ENCODE data around the gene ATP8B1. TPM values are rescaled to one million over a fixed set of nuclear protein-coding genes. Genes with fewer than 3 reads are reported as not detected.

Gene ATP8B1
- total RNA-seq, 4 donors from 2014 or later, result 21.6 to 32.1 (median 26.8) TPM

DNA sequence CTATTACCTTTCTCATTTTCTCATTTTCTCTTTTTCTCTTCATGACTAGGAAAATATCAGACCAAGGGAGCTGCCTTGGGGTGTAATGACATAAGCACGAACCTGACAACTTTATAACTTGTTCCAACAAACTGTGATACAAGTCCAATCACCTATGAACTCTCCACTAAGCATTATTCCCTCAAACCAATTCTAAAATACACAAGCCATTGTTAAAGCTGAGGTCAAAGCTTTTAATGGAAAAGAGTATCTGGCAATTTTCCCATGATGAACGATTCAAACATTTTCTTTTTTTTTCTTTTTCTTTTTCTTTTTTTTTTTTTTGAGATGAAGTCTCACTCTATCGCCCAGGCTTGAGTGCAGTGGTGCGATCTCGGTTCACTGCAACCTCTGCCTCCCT, 133.1 kb downstream of the ATP8B1 start:
- no peak for DNase-seq (ENCODE audit: low spot score in 2 of 2)
- intact Hi-C loops (cut with DNase I; ENCODE audit: low total_unique reads), result no loop called here
- WGBS, 2 donors, result 80 to 83% methylated on average over 5 of the region's 5 CpGs
- H3K4me3 ChIP-seq (ENCODE audit: low read depth, poor library complexity, severe bottlenecking), result no peak overlapping the region
- no peak for TF ChIP-seq POLR2A (IDR thresholded peaks at IDR 0.05)

- DNase-seq (ENCODE audit: low spot score in 2 of 2), result no peak
- TF ChIP-seq POLR2A (IDR thresholded peaks at IDR 0.05) (no peak), CTCF (IDR thresholded peaks at IDR 0.05) (no peak)
- intact Hi-C loops (cut with DNase I; ENCODE audit: low total_unique reads), result no loop called here
These were observed 135.1 kb downstream of the ATP8B1 start for GRCh38 chr18:57668021-57668420.

GRCh38 chr18:57666818-57667497, 136.2 kb downstream of the ATP8B1 start:
- TF ChIP-seq POLR2A (IDR thresholded peaks at IDR 0.05) (no peak), CTCF (IDR thresholded peaks at IDR 0.05) (no peak)
- DNase-seq (ENCODE audit: low spot score in 2 of 2), result peak in 1 of 2 donors; percentile 44
- no peak overlapping the region for H3K4me3 ChIP-seq (ENCODE audit: low read depth, poor library complexity, severe bottlenecking)
- WGBS, 2 donors, result 67 to 81% methylated on average over 6 of the region's 6 CpGs
- intact Hi-C loops (cut with DNase I; ENCODE audit: low total_unique reads), result no loop called here

More at GRCh38 chr18:57668021-57668420, 135.1 kb downstream of the ATP8B1 start:
- WGBS, 2 donors, result 86% methylated on average over 4 of the region's 4 CpGs
- no peak overlapping the region for H3K4me3 ChIP-seq (ENCODE audit: low read depth, poor library complexity, severe bottlenecking)

DNA sequence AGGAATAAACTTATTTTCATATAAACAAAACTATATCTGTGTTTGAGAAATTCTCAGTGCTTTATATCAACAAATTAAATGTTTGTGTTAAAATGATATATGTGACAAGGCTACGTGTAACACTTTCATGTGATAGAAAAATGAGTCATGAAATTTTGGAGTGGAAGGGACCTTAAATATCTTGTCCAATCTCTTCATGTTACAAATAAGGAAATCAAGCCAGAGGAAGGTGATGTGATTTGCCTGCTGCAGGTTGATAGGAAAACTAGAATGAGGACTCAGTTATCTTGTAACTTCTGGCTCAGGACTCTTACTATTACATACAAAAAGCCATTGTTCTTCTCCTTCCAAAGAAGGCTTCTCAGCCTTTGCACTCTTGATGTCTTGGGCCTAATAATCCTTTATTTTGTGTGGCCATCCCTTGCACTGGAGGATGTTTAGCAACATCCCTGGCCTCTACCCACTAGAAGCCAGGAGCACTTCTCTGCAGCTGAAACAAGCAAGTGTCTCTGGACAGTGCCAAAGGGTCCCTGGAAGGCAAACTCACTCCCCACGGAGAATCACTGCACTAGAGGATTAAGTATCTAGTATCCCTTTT, 138.4 kb downstream of the ATP8B1 start:
- no peak for DNase-seq (ENCODE audit: low spot score in 2 of 2)
- TF ChIP-seq CTCF (IDR thresholded peaks at IDR 0.05), result no peak
- 55 to 70% methylated on average over 2 of the region's 2 CpGs for WGBS, 2 donors
- H3K4me3 ChIP-seq (ENCODE audit: low read depth, poor library complexity, severe bottlenecking), result no peak overlapping the region
- intact Hi-C loops (cut with DNase I; ENCODE audit: low total_unique reads), result no loop called here

DNA sequence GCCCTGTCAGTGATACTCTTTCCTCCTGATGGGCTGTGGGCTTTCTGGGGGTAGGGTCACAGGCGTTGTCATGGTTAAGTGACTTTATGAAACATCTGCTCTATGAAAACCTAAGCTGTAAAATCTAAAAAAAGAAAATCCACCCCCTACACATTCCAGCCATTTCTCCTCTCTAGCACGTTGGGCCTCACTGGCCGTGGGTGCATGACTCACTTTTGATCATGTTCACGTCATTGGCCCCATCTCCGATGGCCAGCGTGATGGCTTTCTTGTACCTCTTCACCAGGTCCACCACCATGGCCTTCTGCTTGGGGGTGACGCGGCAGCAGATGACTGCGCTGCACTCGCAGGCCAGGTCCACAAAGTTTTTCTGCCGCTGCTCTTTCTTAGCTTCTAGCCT, 142.2 kb downstream of the ATP8B1 start:
- no peak for DNase-seq (ENCODE audit: low spot score in 2 of 2)
- H3K4me3 ChIP-seq (ENCODE audit: low read depth, poor library complexity, severe bottlenecking), result no peak overlapping the region
- TF ChIP-seq CTCF (IDR thresholded peaks at IDR 0.05), result no peak
- TF ChIP-seq POLR2A (IDR thresholded peaks at IDR 0.05), result no peak
- WGBS, 2 donors, result 93 to 94% methylated on average over 11 of the region's 11 CpGs
- intact Hi-C loops (cut with DNase I; ENCODE audit: low total_unique reads), result no loop called here

GRCh38 chr18:57659460-57660102, 143.5 kb downstream of the ATP8B1 start:
- intact Hi-C loops (cut with DNase I; ENCODE audit: low total_unique reads), result no loop called here
- no peak for DNase-seq (ENCODE audit: low spot score in 2 of 2)
- H3K4me3 ChIP-seq (ENCODE audit: low read depth, poor library complexity, severe bottlenecking), result no peak overlapping the region
- 85 to 87% methylated on average over 11 of the region's 11 CpGs for WGBS, 2 donors
- no peak for TF ChIP-seq POLR2A (IDR thresholded peaks at IDR 0.05)
- TF ChIP-seq CTCF (IDR thresholded peaks at IDR 0.05), result no peak
